HG02840 (cell line): Measurements from ENCODE around the gene SGCA.

Experiments used
- ATAC-seq: cut with Tn5 transposase; IDR thresholded peaks from one replicate; pipeline ENCODE4 v1.9.1; 2021; ENCODE audit warnings: mild to moderate bottlenecking, moderate library complexity, moderate number of reproducible peaks; ENCODE audit not compliant: unreplicated experiment, low FRiP score

The SGCA gene

DNA sequence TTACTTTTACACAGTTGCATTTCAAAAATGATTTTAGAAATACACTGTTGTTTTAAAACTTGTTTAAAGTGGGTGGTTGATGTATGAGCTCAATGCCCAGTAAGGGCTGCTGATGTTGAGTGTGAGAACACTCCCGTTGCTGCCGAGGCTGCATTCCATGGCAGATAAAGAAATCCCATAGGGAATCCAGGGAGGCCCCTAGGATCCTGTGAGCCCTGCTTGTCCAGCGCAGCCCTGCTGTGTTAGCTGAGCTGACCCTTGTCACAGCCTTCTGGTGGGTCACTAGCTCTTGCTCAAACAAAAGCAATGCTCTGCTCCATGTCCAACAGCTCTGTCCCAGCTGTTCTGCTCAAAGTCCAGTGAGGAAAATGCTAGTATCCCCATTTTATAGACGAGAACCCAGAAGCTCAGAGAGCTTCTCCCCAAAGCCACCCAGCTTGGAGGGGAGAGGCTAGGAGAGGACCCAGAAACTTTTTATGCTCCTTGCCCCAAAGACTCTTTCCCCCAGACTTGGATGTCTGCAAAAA lies 54.2 kb downstream of the SGCA start:
- no peak for ATAC-seq

DNA sequence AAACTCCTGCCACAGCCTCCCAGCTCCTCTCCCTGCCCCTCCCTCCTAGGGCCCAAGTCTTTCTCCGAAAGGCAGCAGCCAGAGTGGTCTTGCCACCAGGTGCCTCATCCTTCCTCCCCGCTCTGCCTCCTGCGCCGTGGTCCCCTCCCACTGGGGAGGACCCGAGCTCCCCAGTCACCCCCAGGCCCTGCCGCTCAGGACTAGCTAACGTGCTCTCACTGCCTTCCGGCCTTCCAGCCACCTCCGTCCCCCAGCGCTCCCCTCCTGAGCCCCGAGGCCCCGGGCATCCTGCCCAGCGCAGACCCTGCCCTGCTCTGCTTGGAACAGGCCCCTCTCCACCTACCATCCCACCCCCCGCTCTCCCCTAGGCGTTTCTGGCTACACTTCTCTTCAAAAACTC lies 55.0 kb downstream of the SGCA start:
- ATAC-seq, result no peak

DNA sequence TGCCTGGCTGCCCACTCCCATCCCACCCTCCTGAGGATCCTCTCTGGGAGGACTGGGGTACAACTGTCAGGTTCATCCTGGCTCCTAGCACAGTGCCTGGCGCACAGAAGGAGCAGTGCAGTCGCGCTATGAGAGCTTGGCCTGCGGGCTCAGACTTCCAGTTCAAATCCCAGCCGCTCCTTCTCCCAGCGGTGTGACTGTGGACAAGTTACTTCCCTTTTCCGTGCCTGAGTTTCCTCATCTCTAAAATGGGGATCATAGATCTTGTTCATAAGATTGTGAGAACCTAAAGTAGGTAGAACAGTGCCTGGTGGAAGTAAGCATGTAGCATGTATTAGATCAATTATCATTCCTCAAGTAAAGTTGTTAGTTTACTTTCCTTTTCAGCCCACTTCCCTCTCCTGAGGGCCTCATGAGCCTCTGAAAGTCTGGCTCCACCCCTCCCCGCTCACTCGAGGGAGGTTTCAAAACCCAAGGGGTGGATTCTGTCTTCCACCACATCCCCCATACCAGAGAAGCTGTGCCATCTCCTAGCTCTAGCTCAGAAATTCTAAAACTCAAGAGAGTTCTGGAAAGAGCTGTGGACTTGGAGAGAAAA lies 55.6 kb downstream of the SGCA start:
- ATAC-seq, result no peak

- no peak for ATAC-seq
Observed at GRCh38 chr17:50221864-50222545, 56.2 kb downstream of the SGCA start.

DNA sequence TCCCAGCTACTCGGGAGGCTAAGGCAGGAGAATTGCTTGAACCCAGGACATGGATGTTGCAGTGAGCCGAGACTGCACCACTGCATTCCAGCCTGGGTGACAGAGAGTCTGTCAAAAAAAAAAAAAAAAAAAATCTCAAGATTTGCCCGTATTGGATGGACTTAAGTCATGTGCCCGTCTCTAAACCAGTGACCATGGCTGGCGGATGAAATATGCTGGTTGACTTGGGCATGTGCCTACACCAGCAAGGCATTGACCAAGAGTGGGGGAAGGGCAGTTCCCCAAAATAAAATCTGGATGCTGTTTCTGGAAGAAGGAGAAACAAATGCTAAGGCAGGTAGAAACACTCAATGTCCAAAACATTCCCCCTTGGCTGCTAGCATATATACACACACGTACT lies 57.1 kb downstream of the SGCA start:
- ATAC-seq, result no peak
